Esophagus muscularis mucosa (tissue), 4 donors: ENCODE measurements around the gene PAPSS1. TPM values are rescaled to one million over a fixed set of nuclear protein-coding genes. Genes with fewer than 3 reads are reported as not detected.

Experiments
- DNase-seq: peaks from one replicate; pipeline ENCODE4 v3.0.0-alpha.2; 2017; ENCODE audit errors: extremely low spot score
- H3K27ac ChIP-seq, 4 donors: fragments of 200-600 bp; sonication (generic); replicated peaks in 1 of 4; 1 replicate in 3 of 4; 2 replicates in 1 of 4; pipeline ENCODE4 v1.5.1; 2016 to 2019; ENCODE audit warnings: mild to moderate bottlenecking in 1 of 4
- H3K27me3 ChIP-seq, 4 donors: fragments of 200-600 bp; sonication (generic); one replicate each; pipeline versions ENCODE4 v1.5.1 to v1.6.0; 2016 to 2019
- H3K36me3 ChIP-seq, 4 donors: fragments of 200-600 bp; sonication (generic); one replicate each; pipeline ENCODE4 v1.5.1; 2016 to 2019
- H3K4me1 ChIP-seq, 4 donors: fragments of 200-600 bp; sonication (generic); one replicate each; pipeline ENCODE4 v1.5.1; 2016 to 2019
- H3K4me3 ChIP-seq, 4 donors: fragments of 200-600 bp; sonication (generic); 1 replicate in 2 of 4; 2 replicates in 2 of 4; pipeline ENCODE4 v1.5.1; 2016 to 2019; ENCODE audit warnings: mild to moderate bottlenecking in 4 of 4, moderate library complexity in 1 of 4
- H3K9me3 ChIP-seq, 4 donors: fragments of 200-600 bp; sonication (generic); 1 replicate in 3 of 4; 2 replicates in 1 of 4; pipeline ENCODE4 v1.5.1; 2016 to 2019
- EP300 ChIP-seq: sonication (generic); formaldehyde crosslinking; IDR thresholded peaks from one replicate; pipeline ENCODE4 v1.6.1; 2017; ENCODE audit warnings: antibody characterized with exemption
- POLR2A ChIP-seq: fragments of 450-650 bp; IDR thresholded peaks from one replicate; pipeline ENCODE4 v1.6.1; 2017; ENCODE audit warnings: antibody characterized with exemption, moderate library complexity, mild to moderate bottlenecking, low read depth
- POLR2AphosphoS5 ChIP-seq, 2 donors: sonication (generic); formaldehyde crosslinking; IDR thresholded peaks; one replicate each; pipeline ENCODE4 v1.6.1; 2017; ENCODE audit warnings: antibody characterized with exemption in 2 of 2
- WGBS: methylation state at CpG from one replicate; pipeline ENCODE4 v1.1.5; 2018; 5-methylcytosine and 5-hydroxymethylcytosine counted together
- intact Hi-C: fragments of 100-400 bp; cut with DNase I; formaldehyde crosslinking; loops from one replicate; pipeline ENCODE4 v1.15.1; 2023
- total RNA-seq, 4 donors: library from RNA; depleted of rRNA; stranded (reverse); fragments of >200 nt; gene quantifications; one replicate each; pipeline versions ENCODE4 v1.1.0 to v1.2.1, GENCODE V29; 2016
- TF ChIP-seq, protein P1 (sequence below), 3 experiments: fragments of 200-600 bp in 2 of 3; fragments of 450-650 bp in 1 of 3; sonication (generic) in 2 of 3; IDR thresholded peaks; one replicate each; pipeline ENCODE4 v1.5.1; 2017 to 2019; ENCODE audit warnings: antibody characterized with exemption in 3 of 3, mild to moderate bottlenecking in 2 of 3, moderate library complexity in 1 of 3

PAPSS1 gene
- total RNA-seq, 4 donors from 2014 or later, result 11.6 to 24.4 (median 18.1) TPM

DNA sequence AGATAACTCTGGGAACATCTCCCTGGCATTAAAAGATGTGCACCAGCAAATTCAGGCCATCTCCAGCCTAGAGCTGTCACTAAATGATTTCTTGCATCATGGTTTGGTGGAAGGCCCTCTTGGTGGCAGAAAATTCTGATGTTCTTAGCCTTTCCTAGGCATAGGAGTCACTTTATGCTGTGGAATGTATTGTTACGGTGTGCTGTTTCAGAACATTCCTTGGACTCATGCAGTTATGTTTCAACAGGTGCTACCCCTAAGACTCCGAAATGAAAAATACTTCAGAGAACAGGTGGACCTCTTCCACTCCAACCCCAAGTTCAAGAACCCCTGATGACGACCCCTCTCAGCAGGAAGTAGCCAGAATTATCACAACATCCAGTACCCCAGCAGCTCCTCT is 20.3 kb upstream of the PAPSS1 start:
- intact Hi-C loops, result no loop called here
- DNase-seq, result no peak
- WGBS, result 63% methylated on average over 3 of the region's 3 CpGs
- Histone ChIP-seq H3K9me3 (no peaks in the 10 kb centered on the region), H3K27ac (peak overlapping the region; percentile 44 to 79 (median 54)), H3K36me3 (no peaks in the 10 kb centered on the region), H3K4me1 (peaks cover 10 to 20% (median 16%) of the 10 kb centered on the region in 4 donors), H3K4me3 (no peak overlapping the region), H3K27me3 (no peaks in the 10 kb centered on the region)
- TF ChIP-seq, protein P1, sequence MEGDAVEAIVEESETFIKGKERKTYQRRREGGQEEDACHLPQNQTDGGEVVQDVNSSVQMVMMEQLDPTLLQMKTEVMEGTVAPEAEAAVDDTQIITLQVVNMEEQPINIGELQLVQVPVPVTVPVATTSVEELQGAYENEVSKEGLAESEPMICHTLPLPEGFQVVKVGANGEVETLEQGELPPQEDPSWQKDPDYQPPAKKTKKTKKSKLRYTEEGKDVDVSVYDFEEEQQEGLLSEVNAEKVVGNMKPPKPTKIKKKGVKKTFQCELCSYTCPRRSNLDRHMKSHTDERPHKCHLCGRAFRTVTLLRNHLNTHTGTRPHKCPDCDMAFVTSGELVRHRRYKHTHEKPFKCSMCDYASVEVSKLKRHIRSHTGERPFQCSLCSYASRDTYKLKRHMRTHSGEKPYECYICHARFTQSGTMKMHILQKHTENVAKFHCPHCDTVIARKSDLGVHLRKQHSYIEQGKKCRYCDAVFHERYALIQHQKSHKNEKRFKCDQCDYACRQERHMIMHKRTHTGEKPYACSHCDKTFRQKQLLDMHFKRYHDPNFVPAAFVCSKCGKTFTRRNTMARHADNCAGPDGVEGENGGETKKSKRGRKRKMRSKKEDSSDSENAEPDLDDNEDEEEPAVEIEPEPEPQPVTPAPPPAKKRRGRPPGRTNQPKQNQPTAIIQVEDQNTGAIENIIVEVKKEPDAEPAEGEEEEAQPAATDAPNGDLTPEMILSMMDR (IDR thresholded peaks at IDR 0.05), result peak in 1 of 3 experiments; percentile 20
- no peak for TF ChIP-seq POLR2A

GRCh38 chr4:107737450-107737849 is 17.4 kb upstream of the PAPSS1 start:
- no peak for DNase-seq
- intact Hi-C loops, result loop anchor here (10.0 kb wide), 1 partner anchor 543 kb away; no protein-coding TSS in a partner anchor
- Histone ChIP-seq H3K9me3 (no peaks in the 10 kb centered on the region), H3K4me3 (no peak overlapping the region), H3K4me1 (peaks cover 10 to 20% (median 16%) of the 10 kb centered on the region in 4 donors), H3K36me3 (no peaks in the 10 kb centered on the region), H3K27ac (no peak overlapping the region), H3K27me3 (no peaks in the 10 kb centered on the region)
- WGBS, result 64% methylated on average over 4 of the region's 4 CpGs
- TF ChIP-seq POLR2AphosphoS5 (IDR thresholded peaks at IDR 0.05) (no peak), POLR2A (no peak), EP300 (no peak)
- TF ChIP-seq, protein P1 (IDR thresholded peaks at IDR 0.05), result no peak

GRCh38 chr4:107736924-107737448 is 17.0 kb upstream of the PAPSS1 start:
- Histone ChIP-seq H3K36me3 (no peaks in the 10 kb centered on the region), H3K27ac (no peak overlapping the region), H3K27me3 (no peaks in the 10 kb centered on the region), H3K4me1 (peaks cover 10 to 19% (median 16%) of the 10 kb centered on the region in 4 donors), H3K9me3 (no peaks in the 10 kb centered on the region), H3K4me3 (no peak overlapping the region)
- WGBS, result 81% methylated on average over 7 of the region's 7 CpGs
- TF ChIP-seq POLR2AphosphoS5 (IDR thresholded peaks at IDR 0.05), result no peak
- TF ChIP-seq, protein P1 (IDR thresholded peaks at IDR 0.05), result peak; percentile 66 to 87 (median 66)
- intact Hi-C loops, result loop anchor here (10.0 kb wide), 1 partner anchor 542 kb away; no protein-coding TSS in a partner anchor
- DNase-seq, result no peak

DNA sequence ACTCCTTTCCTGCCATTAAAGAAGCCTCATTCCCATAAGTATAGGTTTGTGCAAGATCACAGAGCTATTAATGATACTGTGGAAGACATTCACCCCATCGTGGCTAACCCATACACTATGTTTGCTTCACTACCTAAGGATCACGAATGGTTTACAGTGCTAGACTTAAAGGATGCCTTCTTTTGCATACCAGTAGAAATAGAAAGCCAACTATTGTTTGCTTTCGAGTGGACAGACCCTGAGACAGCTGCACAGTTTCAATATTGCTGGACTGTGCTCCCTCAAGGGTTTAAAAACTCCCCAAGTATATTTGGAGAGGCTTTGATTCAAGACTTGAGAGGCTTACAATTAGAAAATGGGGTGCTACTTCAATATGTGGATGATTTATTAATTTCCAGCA is 16.0 kb upstream of the PAPSS1 start:
- Histone ChIP-seq H3K27me3 (no peaks in the 10 kb centered on the region), H3K27ac (no peak overlapping the region), H3K36me3 (no peaks in the 10 kb centered on the region), H3K9me3 (no peaks in the 10 kb centered on the region), H3K4me3 (no peak overlapping the region), H3K4me1 (peaks cover 4 to 10% (median 9%) of the 10 kb centered on the region in 4 donors)
- intact Hi-C loops, result loop anchor here (10.0 kb wide), 1 partner anchor 541 kb away; no protein-coding TSS in a partner anchor
- WGBS, result 66% methylated on average over 3 of the region's 3 CpGs
- DNase-seq, result no peak
- TF ChIP-seq EP300 (no peak), POLR2AphosphoS5 (IDR thresholded peaks at IDR 0.05) (no peak), POLR2A (no peak)
- TF ChIP-seq, protein P1 (IDR thresholded peaks at IDR 0.05), result no peak

GRCh38 chr4:107734120-107734519 is 14.1 kb upstream of the PAPSS1 start:
- no peaks in the 10 kb centered on the region for H3K9me3 ChIP-seq
- WGBS, result 72% methylated on average over 3 of the region's 3 CpGs
- H3K27ac ChIP-seq, result no peak overlapping the region
- no peaks in the 10 kb centered on the region for H3K36me3 ChIP-seq
- H3K27me3 ChIP-seq, result no peaks in the 10 kb centered on the region
- no peak for DNase-seq
- intact Hi-C loops, result loop anchor here (10.0 kb wide), 1 partner anchor 539 kb away; no protein-coding TSS in a partner anchor
- TF ChIP-seq, protein P1 (IDR thresholded peaks at IDR 0.05), result no peak
- TF ChIP-seq POLR2A, result no peak
- TF ChIP-seq POLR2AphosphoS5 (IDR thresholded peaks at IDR 0.05), result no peak
- TF ChIP-seq EP300, result no peak
- no peak overlapping the region for H3K4me3 ChIP-seq
- peaks cover 0 to 4% (median 0%) of the 10 kb centered on the region in 4 donors for H3K4me1 ChIP-seq
